Stimulated activated CD4-positive, alpha-beta T cell treated with anti-CD3 and anti-CD28 coated beads, TNF-alpha, amount 100 ng/mL, for 1 hour (primary cell): ENCODE measurements around the gene CPNE2.

ENCODE experiments used
- DNase-seq, 3 donors: peaks; one replicate each; pipeline ENCODE4 v3.0.0-alpha.2; 2020; ENCODE audit warnings: low read depth in 3 of 3, low spot score in 1 of 3

Gene CPNE2

GRCh38 chr16:57144027-57144426, 51.6 kb downstream of the CPNE2 start:
- DNase-seq: no peak

- no peak for DNase-seq
These were observed 53.0 kb downstream of the CPNE2 start for GRCh38 chr16:57145046-57146021.

GRCh38 chr16:57146040-57146647, 53.8 kb downstream of the CPNE2 start:
- no peak for DNase-seq

- DNase-seq: no peak
These were observed 54.4 kb downstream of the CPNE2 start for GRCh38 chr16:57146735-57147134.

GRCh38 chr16:57147381-57148221, 55.2 kb downstream of the CPNE2 start:
- no peak for DNase-seq

GRCh38 chr16:57148481-57148880, 56.1 kb downstream of the CPNE2 start:
- no peak for DNase-seq

GRCh38 chr16:57149391-57149790, 57.0 kb downstream of the CPNE2 start:
- DNase-seq: no peak

- DNase-seq: no peak
These were observed 58.4 kb downstream of the CPNE2 start for GRCh38 chr16:57150682-57151330.

GRCh38 chr16:57151369-57151768, 59.0 kb downstream of the CPNE2 start:
- DNase-seq: no peak

- no peak for DNase-seq
These were observed 60.0 kb downstream of the CPNE2 start for GRCh38 chr16:57152096-57153093.

GRCh38 chr16:57153841-57154240, 61.5 kb downstream of the CPNE2 start:
- no peak for DNase-seq

GRCh38 chr16:57155702-57156350, 63.4 kb downstream of the CPNE2 start:
- DNase-seq: no peak

GRCh38 chr16:57156351-57156703, 63.9 kb downstream of the CPNE2 start:
- DNase-seq: no peak

GRCh38 chr16:57157533-57157932, 65.2 kb downstream of the CPNE2 start:
- no peak for DNase-seq

GRCh38 chr16:57159447-57159846, 67.1 kb downstream of the CPNE2 start:
- no peak for DNase-seq

- DNase-seq: no peak
These were observed 71.5 kb downstream of the CPNE2 start for GRCh38 chr16:57163842-57164241.

GRCh38 chr16:57165483-57165882, 73.1 kb downstream of the CPNE2 start:
- DNase-seq: no peak

- DNase-seq: no peak
These were observed 73.6 kb downstream of the CPNE2 start for GRCh38 chr16:57165938-57166337.

GRCh38 chr16:57166451-57166850, 74.1 kb downstream of the CPNE2 start:
- no peak for DNase-seq
